ENCODE results near the gene ME2. TPM values are rescaled to one million over a fixed set of nuclear protein-coding genes. Genes with fewer than 3 reads are reported as not detected.

ME2 gene
- total RNA-seq, 2 experiments from 2014 or later: 131 to 132 TPM

GRCh38 chr18:50857694-50858093 lies 21.2 kb upstream of the ME2 start:
- POLR2A ChIA-PET: no interaction called here
- CTCF ChIA-PET: no interaction called here

- ChIA-PET POLR2A (no interaction called here), CTCF (no interaction called here)
Observed at GRCh38 chr18:50859793-50860555, 18.9 kb upstream of the ME2 start.

GRCh38 chr18:50861617-50862016 lies 17.3 kb upstream of the ME2 start:
- ChIA-PET POLR2A (no interaction called here), CTCF (no interaction called here)

- CTCF ChIA-PET: interaction anchor here (0.6 kb wide), 1 partner anchor 18 kb away, joined by 3 read pairs; no protein-coding TSS in a partner anchor
- POLR2A ChIA-PET: interaction anchor here (0.7 kb wide), 1 partner anchor 368 kb away, joined by 9 read pairs; no protein-coding TSS in a partner anchor
Observed at GRCh38 chr18:50862401-50862800, 16.5 kb upstream of the ME2 start.

GRCh38 chr18:50863840-50864375 lies 15.0 kb upstream of the ME2 start:
- ChIA-PET POLR2A (no interaction called here), CTCF (no interaction called here)

- POLR2A ChIA-PET: no interaction called here
- CTCF ChIA-PET: no interaction called here
Observed at GRCh38 chr18:50866765-50867164, 12.2 kb upstream of the ME2 start.

- POLR2A ChIA-PET: no interaction called here
- CTCF ChIA-PET: interaction anchor here (0.7 kb wide), 1 partner anchor 9 kb away, joined by 3 read pairs; no protein-coding TSS in a partner anchor
Observed at GRCh38 chr18:50869150-50869549, 9.8 kb upstream of the ME2 start.

GRCh38 chr18:50870138-50870845 lies 8.6 kb upstream of the ME2 start:
- POLR2A ChIA-PET: no interaction called here
- CTCF ChIA-PET: interaction anchor here (0.6 to 0.7 kb wide), 3 partner anchors 8 to 167 kb away, joined by 3 to 5 read pairs (median 3); no protein-coding TSS in a partner anchor

GRCh38 chr18:50871846-50872245 lies 7.1 kb upstream of the ME2 start:
- ChIA-PET POLR2A (no interaction called here), CTCF (no interaction called here)

- ChIA-PET CTCF (interaction anchor here (0.5 kb wide), 1 partner anchor 10 kb away, joined by 3 read pairs; no protein-coding TSS in a partner anchor), POLR2A (no interaction called here)
Observed at GRCh38 chr18:50875966-50876536, 2.9 kb upstream of the ME2 start.

GRCh38 chr18:50877545-50878265 lies 1.2 kb upstream of the ME2 start:
- ChIA-PET POLR2A (interaction anchor here (0.6 to 1.9 kb wide), 5 partner anchors 75 to 315 kb away, joined by 3 to 34 read pairs (median 5); partner anchors contain the start of genes ELAC1 and SMAD4), CTCF (interaction anchor here (1.0 to 1.3 kb wide), 4 partner anchors 8 to 152 kb away, joined by 3 to 5 read pairs (median 4); partner anchors contain the start of gene SMAD4)

GRCh38 chr18:50879302-50880118 lies 592 bp downstream of the ME2 start:
- ChIA-PET POLR2A (interaction anchor here (0.5 to 1.9 kb wide), 7 partner anchors 88 to 315 kb away, joined by 3 to 34 read pairs (median 4); partner anchors contain the start of genes ELAC1 and SMAD4), CTCF (interaction anchor here (1.0 to 1.3 kb wide), 4 partner anchors 8 to 172 kb away, joined by 3 to 4 read pairs (median 4); no protein-coding TSS in a partner anchor)

- POLR2A ChIA-PET: interaction anchor here (1.5 kb wide), 1 partner anchor 87 kb away, joined by 4 read pairs; no protein-coding TSS in a partner anchor
- CTCF ChIA-PET: no interaction called here
Observed at GRCh38 chr18:50880119-50880465, 1.2 kb downstream of the ME2 start.

- CTCF ChIA-PET: interaction anchor here (0.7 kb wide), 1 partner anchor 19 kb away, joined by 3 read pairs; no protein-coding TSS in a partner anchor
- POLR2A ChIA-PET: interaction anchor here (1.5 kb wide), 1 partner anchor 86 kb away, joined by 4 read pairs; no protein-coding TSS in a partner anchor
Observed at GRCh38 chr18:50880944-50881343, 2.0 kb downstream of the ME2 start.

GRCh38 chr18:50886929-50887328 lies 8.0 kb downstream of the ME2 start:
- ChIA-PET POLR2A (no interaction called here), CTCF (interaction anchor here (2.0 kb wide), 1 partner anchor 8 kb away, joined by 4 read pairs; the partner anchor contains the start of gene ME2)

GRCh38 chr18:50895350-50896045 lies 16.6 kb downstream of the ME2 start:
- ChIA-PET POLR2A (no interaction called here), CTCF (no interaction called here)

GRCh38 chr18:50896093-50896492 lies 17.2 kb downstream of the ME2 start:
- ChIA-PET CTCF (no interaction called here), POLR2A (no interaction called here)

- POLR2A ChIA-PET: no interaction called here
- CTCF ChIA-PET: no interaction called here
Observed at GRCh38 chr18:50898919-50899318, 20.0 kb downstream of the ME2 start.

All from activated CD8-positive, alpha-beta memory T cell treated with anti-CD3 and anti-CD28 coated beads for 36 hours (primary cell).